Keratinocyte (primary cell): ENCODE measurements around the gene CCDC150. TPM values are rescaled to one million over a fixed set of nuclear protein-coding genes. Genes with fewer than 3 reads are reported as not detected.

Experiments
- DNase-seq: peaks from one replicate; pipeline ENCODE4 v3.0.0-alpha.2; 2011; ENCODE audit warnings: low read depth, missing footprints, low spot score
- FAIRE-seq: peaks from 2 replicates; lab custom pipeline; 2011; peaks lifted over from hg19 to GRCh38; lab: Jason Lieb, UNC
- H2AFZ ChIP-seq: 2 replicates; pipeline ENCODE4 v1.6.0; 2012; ENCODE audit warnings: low read length, control low read depth, inconsistent platforms; ENCODE audit not compliant: control insufficient read depth
- H3K27ac ChIP-seq: 2 replicates; pipeline ENCODE4 v1.5.1; 2011; ENCODE audit warnings: low read length; ENCODE audit not compliant: control insufficient read depth, insufficient read depth
- H3K27me3 ChIP-seq: 3 replicates; pipeline ENCODE4 v1.6.0; 2011; ENCODE audit warnings: low read length; ENCODE audit not compliant: control insufficient read depth, insufficient read depth; ENCODE audit errors: extremely low read depth
- H3K36me3 ChIP-seq, 2 experiments: 2 replicates in 1 of 2; 3 replicates in 1 of 2; pipeline ENCODE4 v1.5.1; 2011; ENCODE audit warnings: low read length in 2 of 2, mild to moderate bottlenecking in 1 of 2; ENCODE audit not compliant: control insufficient read depth in 2 of 2, insufficient read depth in 2 of 2; ENCODE audit errors: extremely low read depth in 1 of 2
- H3K4me1 ChIP-seq: 3 replicates; pipeline ENCODE4 v1.5.1; 2011; ENCODE audit warnings: low read length; ENCODE audit not compliant: control insufficient read depth, insufficient read depth; ENCODE audit errors: extremely low read depth
- H3K4me2 ChIP-seq: 3 replicates; pipeline ENCODE4 v1.6.0; 2011; ENCODE audit warnings: low read depth, low read length; ENCODE audit not compliant: control insufficient read depth, insufficient read depth; ENCODE audit errors: extremely low read depth
- H3K4me3 ChIP-seq, 3 experiments: fragments of 200-600 bp in 1 of 3; sonication (generic) in 1 of 3; 2 replicates in 2 of 3; 3 replicates in 1 of 3; pipeline ENCODE4 v1.5.1; 2011 to 2016; ENCODE audit warnings: low read length in 3 of 3, mild to moderate bottlenecking in 3 of 3, control low read depth in 2 of 3, inconsistent platforms in 1 of 3, low read depth in 1 of 3, mixed read lengths in 1 of 3, mixed run types in 1 of 3, moderate library complexity in 1 of 3; ENCODE audit not compliant: control insufficient read depth in 2 of 3, insufficient read depth in 2 of 3; ENCODE audit errors: extremely low read depth in 1 of 3
- H3K79me2 ChIP-seq: 2 replicates; pipeline ENCODE4 v1.6.0; 2012; ENCODE audit warnings: low read length; ENCODE audit not compliant: control insufficient read depth, insufficient read depth
- H3K9ac ChIP-seq: 3 replicates; pipeline ENCODE4 v1.6.0; 2011; ENCODE audit warnings: low read length; ENCODE audit not compliant: control insufficient read depth, insufficient read depth; ENCODE audit errors: extremely low read depth
- H3K9me1 ChIP-seq: 3 replicates; pipeline ENCODE4 v1.6.0; 2011; ENCODE audit warnings: low read length; ENCODE audit not compliant: control insufficient read depth, insufficient read depth; ENCODE audit errors: extremely low read depth
- H3K9me3 ChIP-seq: 2 replicates; pipeline ENCODE4 v1.5.1; 2012; ENCODE audit warnings: low read depth, low read length; ENCODE audit not compliant: control insufficient read depth
- H4K20me1 ChIP-seq: 3 replicates; pipeline ENCODE4 v1.6.0; 2011; ENCODE audit warnings: low read length; ENCODE audit not compliant: control insufficient read depth, insufficient read depth; ENCODE audit errors: extremely low read depth
- CTCF ChIP-seq, 3 experiments: IDR thresholded peaks in 1 of 3; conservative IDR thresholded peaks in 1 of 3; optimal IDR thresholded peaks in 1 of 3; 2 replicates in 2 of 3; 3 replicates in 1 of 3; pipeline versions ENCODE3 to v1.5.1; 2011; ENCODE audit warnings: low read length in 3 of 3, mild to moderate bottlenecking in 3 of 3, moderate library complexity in 2 of 3, control low read depth in 1 of 3, inconsistent platforms in 1 of 3; ENCODE audit not compliant: insufficient read depth in 2 of 3; ENCODE audit errors: extremely low read depth in 1 of 3
- EZH2 ChIP-seq: IDR thresholded peaks from one replicate; pipeline ENCODE4 v1.6.1; 2012; ENCODE audit warnings: inconsistent platforms, mild to moderate bottlenecking, low read length, moderate library complexity
- dilution Hi-C: fragments of 300-500 bp; cut with MboI; formaldehyde crosslinking; loops from one replicate; pipeline ENCODE4 v1.7.0; 2020; ENCODE audit warnings: low sequenced_read_pairs; ENCODE audit not compliant: extremely low pct_ligation_motif_present
- polyA plus RNA-seq, 5 experiments: library from polyadenylated mRNA; depleted of rRNA in 3 of 5; stranded (reverse) in 3 of 5; stranded (forward) in 1 of 5; unstranded in 1 of 5; fragments of >200 nt; gene quantifications; 1 replicate in 1 of 5; 2 replicates in 3 of 5; 3 replicates in 1 of 5; pipeline versions ENCODE4 v1.2.1 to v1.2.3, GENCODE V29; 2011 to 2012; ENCODE audit warnings: missing spikeins in 2 of 5, low read depth in 1 of 5, low replicate concordance in 1 of 5

The CCDC150 gene
- polyA plus RNA-seq, 1 donor (not counting 4 experiments of a cell fraction or from before 2014, with no cell fraction given) = 5.0 TPM

DNA sequence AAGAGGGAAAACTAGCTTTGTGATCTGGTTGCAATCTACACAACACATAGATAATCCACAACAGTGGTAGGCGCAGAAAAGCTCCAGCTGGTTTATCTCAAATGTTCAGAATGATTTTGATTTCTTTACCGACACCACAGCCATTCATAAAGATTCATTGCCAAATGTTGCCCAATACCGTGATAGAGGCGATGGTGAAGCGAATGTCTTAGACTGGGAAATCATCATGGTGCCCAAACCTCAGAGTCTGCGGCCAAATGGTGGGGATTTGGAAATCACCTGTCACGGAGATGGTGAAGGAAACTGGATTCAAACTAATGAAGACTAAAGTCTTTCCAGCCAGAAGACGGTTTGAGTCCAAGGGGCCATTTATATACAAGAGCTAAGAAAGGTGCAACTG lies 48.5 kb upstream of the CCDC150 start:
- no peak overlapping the region for H2AFZ ChIP-seq
- H3K27me3 ChIP-seq = peaks cover 28% of the 10 kb centered on the region
- H3K9me3 ChIP-seq = no peaks in the 10 kb centered on the region
- no peaks in the 10 kb centered on the region for H4K20me1 ChIP-seq
- peaks cover 5% of the 10 kb centered on the region for H3K4me1 ChIP-seq
- DNase-seq = no peak
- TF ChIP-seq EZH2 = no peak
- no peak for TF ChIP-seq CTCF (optimal IDR thresholded peaks at IDR 0.05 in 1 of 3, IDR thresholded peaks at IDR 0.05 in 1 of 3, conservative IDR thresholded peaks at IDR 0.05 in 1 of 3; ENCODE audit: extremely low read depth in 1 of 3, insufficient read depth in 2 of 3, low read length in 3 of 3)
- H3K27ac ChIP-seq = no peak overlapping the region
- H3K36me3 ChIP-seq = no peaks in the 10 kb centered on the region
- no peaks in the 10 kb centered on the region for H3K9me1 ChIP-seq
- no peaks in the 10 kb centered on the region for H3K79me2 ChIP-seq
- no peak overlapping the region for H3K4me2 ChIP-seq
- FAIRE-seq = no peak
- H3K4me3 ChIP-seq = no peak overlapping the region
- H3K9ac ChIP-seq = no peak overlapping the region
- dilution Hi-C loops = no loop called here

DNA sequence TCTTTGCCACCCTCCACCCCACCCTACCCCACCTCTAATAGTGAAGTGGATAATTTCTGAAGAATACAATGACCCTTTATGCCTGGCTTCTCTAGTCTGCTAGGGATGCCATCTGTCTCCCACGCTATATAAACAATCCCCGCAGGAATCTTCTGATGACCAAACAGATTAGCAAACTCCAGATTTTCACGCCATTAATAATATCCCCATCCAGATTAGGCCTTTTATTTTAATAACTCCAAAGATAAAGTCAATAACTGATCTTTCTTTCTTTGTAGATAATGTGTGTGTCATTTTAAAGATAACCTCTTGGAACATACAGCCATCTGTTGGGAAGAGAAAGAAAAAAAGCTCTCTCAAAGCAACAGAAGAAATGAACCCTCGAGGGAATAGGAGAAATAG lies 47.9 kb upstream of the CCDC150 start:
- no peak for FAIRE-seq
- peaks cover 5% of the 10 kb centered on the region for H3K4me1 ChIP-seq
- no peaks in the 10 kb centered on the region for H3K79me2 ChIP-seq
- DNase-seq = no peak
- H3K9me1 ChIP-seq = no peaks in the 10 kb centered on the region
- no peaks in the 10 kb centered on the region for H3K9me3 ChIP-seq
- H4K20me1 ChIP-seq = no peaks in the 10 kb centered on the region
- dilution Hi-C loops = no loop called here
- H3K4me2 ChIP-seq = no peak overlapping the region
- no peak overlapping the region for H3K9ac ChIP-seq
- H2AFZ ChIP-seq = no peak overlapping the region
- no peak overlapping the region for H3K27ac ChIP-seq
- no peak for TF ChIP-seq CTCF (optimal IDR thresholded peaks at IDR 0.05 in 1 of 3, IDR thresholded peaks at IDR 0.05 in 1 of 3, conservative IDR thresholded peaks at IDR 0.05 in 1 of 3; ENCODE audit: extremely low read depth in 1 of 3, insufficient read depth in 2 of 3, low read length in 3 of 3)
- no peak for TF ChIP-seq EZH2
- H3K4me3 ChIP-seq = no peak overlapping the region
- H3K27me3 ChIP-seq = peaks cover 28% of the 10 kb centered on the region
- no peaks in the 10 kb centered on the region for H3K36me3 ChIP-seq
